ENCODE results near the gene IMMT. TPM values are rescaled to one million over a fixed set of nuclear protein-coding genes. Genes with fewer than 3 reads are reported as not detected.

IMMT gene
- total RNA-seq, 2 experiments from 2014 or later = 144 to 147 TPM

DNA sequence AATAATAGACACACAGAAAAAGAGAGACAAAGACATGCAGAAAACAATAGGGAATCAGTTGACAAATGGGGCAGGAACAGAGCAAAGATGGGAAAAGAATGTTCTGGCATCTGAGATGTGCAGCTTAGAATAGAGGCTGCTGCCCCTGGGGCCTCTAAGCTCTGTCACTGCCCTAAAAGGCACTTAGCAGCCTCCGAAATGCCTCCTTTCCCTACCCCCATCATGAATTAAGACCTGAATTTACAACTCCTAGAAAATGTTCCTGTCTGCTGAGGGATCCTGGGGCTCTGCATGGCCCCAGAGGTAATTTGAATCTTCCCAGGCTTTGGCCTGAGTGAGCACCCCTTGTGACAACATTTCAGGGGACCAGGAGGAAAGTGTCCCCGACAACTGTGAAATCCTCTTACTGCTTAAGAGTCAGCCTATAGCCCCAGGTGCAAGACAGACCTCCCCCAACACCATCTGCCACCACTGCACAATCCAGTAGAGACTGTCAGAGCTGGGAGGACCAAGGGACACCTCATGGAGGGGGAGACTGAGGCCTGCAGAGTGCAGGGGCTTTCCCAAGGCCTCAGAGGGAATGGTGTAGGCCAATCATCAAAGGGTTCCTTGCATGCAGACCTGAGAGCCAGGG lies 28.8 kb upstream of the IMMT start:
- Mint-ChIP-seq H3K4me1 (peaks cover 30% of the 10 kb centered on the region), H3K27ac (no peak overlapping the region), H3K27me3 (no peaks in the 10 kb centered on the region), H3K9me3 (no peaks in the 10 kb centered on the region), H3K36me3 (ENCODE audit: low read depth) (no peaks in the 10 kb centered on the region), H3K4me3 (no peak overlapping the region)
- no peak for DNase-seq
- ChIA-PET POLR2A (interaction anchor here (0.8 to 2.0 kb wide), 2 partner anchors 8 to 217 kb away, joined by 3 to 7 read pairs; partner anchors contain the start of gene KDM3A), CTCF (no interaction called here)

DNA sequence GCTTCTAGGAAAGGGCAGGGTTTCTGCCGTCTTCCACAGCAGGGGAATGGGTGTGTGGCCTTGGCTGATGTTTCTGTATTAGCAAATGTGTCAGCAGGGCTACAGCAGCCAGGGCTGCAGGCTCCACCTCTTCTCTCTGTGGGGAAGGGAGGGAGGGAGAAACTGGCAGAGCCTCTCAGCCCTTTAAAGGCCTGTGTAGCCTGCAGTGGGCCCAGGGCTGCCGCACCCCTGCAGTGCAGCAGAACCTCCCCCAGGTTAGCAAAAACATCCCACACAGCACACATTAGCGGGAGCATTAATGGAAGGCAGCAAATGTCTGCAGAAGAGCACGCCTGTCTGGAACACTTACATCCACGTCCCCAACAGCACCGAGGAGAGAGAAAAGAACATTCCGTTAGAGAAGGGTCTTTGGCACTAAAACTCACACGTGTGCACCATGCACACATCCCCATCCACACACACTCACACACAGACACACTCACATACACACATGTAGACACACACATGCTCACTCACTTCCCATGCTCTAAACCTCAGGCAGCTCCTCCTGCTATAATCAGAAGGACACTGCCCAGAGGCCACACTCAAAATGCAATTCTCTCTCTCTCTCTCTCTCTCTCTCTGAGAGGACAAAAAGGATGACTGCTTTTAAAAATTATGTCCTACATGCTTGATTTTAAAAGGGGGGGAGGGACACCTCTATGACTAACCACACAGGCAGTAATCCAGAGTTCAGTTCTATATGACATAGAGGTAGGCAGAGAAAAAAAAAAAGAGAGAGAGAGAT lies 28.1 kb upstream of the IMMT start:
- Mint-ChIP-seq H3K36me3 (ENCODE audit: low read depth) (no peaks in the 10 kb centered on the region), H3K27me3 (no peaks in the 10 kb centered on the region), H3K9me3 (no peaks in the 10 kb centered on the region), H3K27ac (no peak overlapping the region), H3K4me3 (no peak overlapping the region), H3K4me1 (peaks cover 37% of the 10 kb centered on the region)
- no peak for DNase-seq
- ChIA-PET CTCF (interaction anchor here (1.8 to 2.5 kb wide), 2 partner anchors 10 to 149 kb away, joined by 6 read pairs; no protein-coding TSS in a partner anchor), POLR2A (no interaction called here)

DNA sequence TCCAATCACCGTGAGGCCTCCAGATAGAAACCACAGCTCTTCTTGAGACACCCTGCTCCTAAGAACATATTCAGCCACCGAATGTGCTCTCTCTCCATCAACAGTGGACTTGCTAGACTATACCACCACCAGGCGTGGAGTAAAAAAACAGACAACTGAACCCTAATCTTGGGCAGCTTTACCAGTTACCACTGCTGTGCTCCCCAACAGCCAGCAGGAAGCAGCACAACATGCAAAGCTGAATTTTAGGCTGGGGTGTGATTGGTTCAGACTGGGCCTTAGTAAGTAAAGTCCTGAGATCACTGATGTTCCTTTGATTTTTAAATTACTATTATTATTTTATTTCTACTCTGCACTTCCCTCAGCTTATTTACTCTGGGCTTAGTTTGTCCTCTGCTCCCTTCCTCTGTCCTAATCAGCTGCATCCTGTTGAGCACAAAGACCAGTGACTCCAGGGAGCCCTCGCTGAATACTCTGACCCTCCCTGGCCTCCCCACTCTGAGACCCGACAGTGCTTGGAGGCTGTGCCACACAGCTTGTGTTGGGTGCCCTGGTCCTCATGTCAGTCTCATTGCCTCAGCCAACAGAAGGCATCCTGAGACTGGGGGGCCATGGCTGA lies 25.9 kb upstream of the IMMT start:
- POLR2A ChIA-PET = interaction anchor here (1.0 to 1.8 kb wide), 4 partner anchors 151 to 401 kb away, joined by 3 to 11 read pairs (median 5); partner anchors contain the start of gene KDM3A
- Mint-ChIP-seq H3K9me3 (peaks cover 7% of the 10 kb centered on the region), H3K36me3 (ENCODE audit: low read depth) (peaks cover 7% of the 10 kb centered on the region), H3K27ac (no peak overlapping the region), H3K4me3 (no peak overlapping the region), H3K27me3 (no peaks in the 10 kb centered on the region), H3K4me1 (peaks cover 46% of the 10 kb centered on the region)
- peak; percentile 72 for DNase-seq
- CTCF ChIA-PET = interaction anchor here (0.7 to 3.6 kb wide), 34 partner anchors 8 to 401 kb away, joined by 3 to 29 read pairs (median 5); partner anchors contain the start of genes IMMT, KDM3A, MRPL35 and POLR1A

DNA sequence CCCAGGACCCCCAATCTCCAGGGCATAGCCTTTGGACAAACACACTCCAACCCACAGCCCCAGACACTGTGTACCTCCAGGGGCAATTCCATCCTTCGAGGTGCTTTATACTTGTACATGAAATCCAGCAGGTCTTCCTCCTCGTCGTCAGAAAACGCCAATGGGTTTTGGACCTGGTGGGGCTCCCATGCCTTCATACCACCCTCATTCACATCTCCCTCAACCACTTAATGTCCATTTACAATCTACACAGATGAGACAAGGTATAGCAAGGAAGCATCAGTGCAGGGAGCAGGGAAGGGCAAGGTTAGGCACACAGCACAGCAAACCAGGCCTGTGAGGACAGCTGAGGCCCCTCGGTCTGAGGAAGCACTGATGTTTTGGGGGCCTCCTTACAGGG lies 24.6 kb upstream of the IMMT start:
- Mint-ChIP-seq H3K4me1 (peaks cover 34% of the 10 kb centered on the region), H3K27ac (no peak overlapping the region), H3K27me3 (no peaks in the 10 kb centered on the region), H3K4me3 (no peak overlapping the region), H3K9me3 (peaks cover 7% of the 10 kb centered on the region), H3K36me3 (ENCODE audit: low read depth) (peaks cover 7% of the 10 kb centered on the region)
- DNase-seq = no peak
- ChIA-PET CTCF (interaction anchor here (0.6 to 3.6 kb wide), 14 partner anchors 9 to 248 kb away, joined by 3 to 29 read pairs (median 8); partner anchors contain the start of gene MRPL35), POLR2A (interaction anchor here (1.8 kb wide), 1 partner anchor 403 kb away, joined by 6 read pairs; no protein-coding TSS in a partner anchor)

DNA sequence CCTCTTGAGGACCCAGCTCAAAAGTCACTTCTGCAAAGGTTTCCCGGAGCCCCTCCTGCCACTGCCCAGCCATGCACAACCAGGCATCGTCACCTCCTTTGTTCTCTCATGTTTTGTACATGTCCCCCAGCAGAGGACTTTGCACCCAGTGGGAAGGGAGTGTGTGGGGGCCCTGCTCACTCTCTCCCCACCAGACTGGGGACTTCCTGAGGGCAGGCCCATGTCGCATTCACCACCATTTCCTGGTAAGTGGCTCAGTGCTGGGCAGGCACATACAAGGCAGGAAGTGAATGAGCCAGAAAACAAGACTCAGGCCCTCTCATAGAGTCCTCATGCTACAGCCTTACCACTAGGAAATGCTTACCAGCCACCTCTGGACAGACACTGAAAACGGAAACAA lies 22.9 kb upstream of the IMMT start:
- ChIA-PET POLR2A (no interaction called here), CTCF (no interaction called here)
- Mint-ChIP-seq H3K27me3 (no peaks in the 10 kb centered on the region), H3K9me3 (peaks cover 7% of the 10 kb centered on the region), H3K27ac (no peak overlapping the region), H3K4me3 (no peak overlapping the region), H3K4me1 (peaks cover 29% of the 10 kb centered on the region), H3K36me3 (ENCODE audit: low read depth) (peaks cover 23% of the 10 kb centered on the region)
- no peak for DNase-seq

DNA sequence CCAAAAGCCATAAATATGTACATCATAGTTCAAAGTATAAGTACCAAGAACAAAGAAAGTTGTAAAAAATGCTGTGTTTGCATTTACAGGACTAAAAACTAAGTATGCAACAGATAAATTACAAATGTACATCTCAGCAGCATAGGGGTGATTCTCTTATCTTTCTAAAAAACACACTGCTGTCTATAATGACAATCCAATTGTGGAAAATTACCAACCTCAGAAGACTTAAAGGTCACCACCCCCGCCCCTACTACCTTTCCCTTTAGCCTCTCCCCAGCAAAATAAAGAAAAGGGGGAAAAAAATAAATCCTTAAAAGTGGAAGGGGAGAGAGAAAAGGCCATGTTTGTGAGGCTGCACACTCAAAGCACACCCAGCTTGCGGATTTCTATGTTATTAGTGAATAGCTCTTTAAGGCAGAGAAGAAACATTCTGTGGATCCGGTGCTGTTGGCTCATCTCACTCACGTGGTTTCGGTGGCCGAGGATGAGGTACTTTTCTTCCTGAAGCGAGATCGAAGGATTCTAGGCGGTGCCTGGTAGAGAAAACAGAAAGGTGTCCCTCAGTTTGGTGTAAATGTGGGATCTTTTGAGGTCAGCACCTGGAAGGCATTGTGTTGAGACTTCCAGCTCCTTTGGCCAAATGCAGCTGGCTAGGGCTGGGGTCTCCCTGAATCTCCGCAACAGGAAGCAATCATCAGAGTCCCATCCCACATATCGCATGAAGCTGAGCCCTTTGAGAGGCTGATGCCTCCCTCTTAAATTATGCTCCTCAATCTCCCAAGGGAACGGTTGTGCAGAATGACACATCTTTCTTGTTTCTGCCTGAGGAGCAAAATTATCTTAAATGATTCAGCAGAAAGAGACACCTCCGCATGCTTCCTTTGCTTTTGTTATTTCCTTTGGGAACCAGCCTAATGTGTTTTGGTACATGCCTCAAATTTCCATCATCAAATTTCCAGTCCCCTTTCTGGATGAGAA lies 21.6 kb upstream of the IMMT start:
- peaks cover 30% of the 10 kb centered on the region for H3K36me3 Mint-ChIP-seq (ENCODE audit: low read depth)
- no peak for DNase-seq
- no peak overlapping the region for H3K27ac Mint-ChIP-seq
- peaks cover 7% of the 10 kb centered on the region for H3K9me3 Mint-ChIP-seq
- H3K4me1 Mint-ChIP-seq = peaks cover 29% of the 10 kb centered on the region
- POLR2A ChIA-PET = no interaction called here
- no peaks in the 10 kb centered on the region for H3K27me3 Mint-ChIP-seq
- CTCF ChIA-PET = interaction anchor here (1.5 kb wide), 1 partner anchor 16 kb away, joined by 3 read pairs; no protein-coding TSS in a partner anchor
- no peak overlapping the region for H3K4me3 Mint-ChIP-seq

DNA sequence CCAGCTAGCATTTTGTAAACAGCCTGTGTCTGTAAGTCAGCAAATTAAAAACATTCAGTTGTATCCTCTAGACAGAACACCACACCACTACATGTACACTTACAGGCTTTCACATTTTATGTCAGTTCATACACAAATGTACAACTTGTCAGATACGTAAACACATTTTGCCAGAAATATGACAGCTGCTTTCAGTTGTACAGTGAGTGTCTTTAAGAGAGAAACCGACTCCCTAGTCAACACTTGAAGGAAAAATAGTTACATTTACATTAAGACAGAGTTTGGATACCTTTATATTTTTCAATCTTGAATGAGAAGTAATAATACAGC lies 19.2 kb upstream of the IMMT start:
- H3K27ac Mint-ChIP-seq = no peak overlapping the region

DNA sequence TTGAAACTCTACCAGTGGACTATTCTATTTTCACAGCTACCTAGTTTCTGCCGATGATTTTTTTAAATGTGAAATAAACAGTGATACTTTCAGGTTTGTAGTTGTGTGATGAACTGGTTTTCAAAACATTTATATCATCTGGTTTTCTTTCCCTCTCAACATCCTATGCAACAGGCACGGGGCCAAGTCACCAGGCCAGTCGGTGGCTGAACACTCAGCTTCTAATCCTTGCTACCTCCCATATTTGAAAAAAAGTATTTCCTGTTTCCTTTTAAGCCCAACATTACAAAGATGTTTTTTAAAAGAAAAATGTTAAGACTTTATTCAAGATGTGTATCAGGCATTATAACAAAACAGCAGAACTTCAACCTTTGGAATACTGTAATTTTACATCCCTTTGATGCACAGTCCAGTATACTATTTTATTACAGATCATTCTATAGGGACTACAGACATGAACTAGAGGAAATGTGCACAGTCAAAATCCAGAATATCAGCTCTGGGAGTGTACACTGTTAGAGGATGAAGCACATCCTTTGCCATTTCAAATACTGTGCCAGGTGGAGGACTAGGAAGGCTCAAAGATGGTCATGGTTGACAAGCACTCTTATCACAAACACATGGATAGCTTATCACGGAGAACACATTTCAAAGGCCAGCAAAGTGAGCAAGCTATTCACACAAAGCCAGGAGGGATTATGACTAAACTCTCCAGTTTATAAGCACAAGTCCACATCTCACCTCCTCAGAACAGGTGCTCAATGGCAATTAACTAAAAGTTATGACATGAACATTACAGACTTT lies 18.6 kb upstream of the IMMT start:
- DNase-seq = no peak
- CTCF ChIA-PET = interaction anchor here (0.6 to 2.0 kb wide), 5 partner anchors 8 to 681 kb away, joined by 3 to 6 read pairs (median 3); no protein-coding TSS in a partner anchor
- no peak overlapping the region for H3K27ac Mint-ChIP-seq
- H3K27me3 Mint-ChIP-seq = no peaks in the 10 kb centered on the region
- POLR2A ChIA-PET = interaction anchor here (1.5 kb wide), 1 partner anchor 14 kb away, joined by 3 read pairs; no protein-coding TSS in a partner anchor
- H3K36me3 Mint-ChIP-seq (ENCODE audit: low read depth) = peaks cover 55% of the 10 kb centered on the region
- peaks cover 21% of the 10 kb centered on the region for H3K4me1 Mint-ChIP-seq
- H3K4me3 Mint-ChIP-seq = no peak overlapping the region
- H3K9me3 Mint-ChIP-seq = peaks cover 7% of the 10 kb centered on the region

More for the DNA sequence above, 19.2 kb upstream of the IMMT start:
- H3K4me1 Mint-ChIP-seq = peaks cover 22% of the 10 kb centered on the region
- peaks cover 7% of the 10 kb centered on the region for H3K9me3 Mint-ChIP-seq
- no peak for DNase-seq
- ChIA-PET POLR2A (interaction anchor here (1.5 kb wide), 1 partner anchor 15 kb away, joined by 3 read pairs; no protein-coding TSS in a partner anchor), CTCF (interaction anchor here (0.6 to 2.0 kb wide), 4 partner anchors 7 to 682 kb away, joined by 3 to 6 read pairs (median 4); no protein-coding TSS in a partner anchor)
- no peak overlapping the region for H3K4me3 Mint-ChIP-seq
- no peaks in the 10 kb centered on the region for H3K27me3 Mint-ChIP-seq
- H3K36me3 Mint-ChIP-seq (ENCODE audit: low read depth) = peaks cover 52% of the 10 kb centered on the region

DNA sequence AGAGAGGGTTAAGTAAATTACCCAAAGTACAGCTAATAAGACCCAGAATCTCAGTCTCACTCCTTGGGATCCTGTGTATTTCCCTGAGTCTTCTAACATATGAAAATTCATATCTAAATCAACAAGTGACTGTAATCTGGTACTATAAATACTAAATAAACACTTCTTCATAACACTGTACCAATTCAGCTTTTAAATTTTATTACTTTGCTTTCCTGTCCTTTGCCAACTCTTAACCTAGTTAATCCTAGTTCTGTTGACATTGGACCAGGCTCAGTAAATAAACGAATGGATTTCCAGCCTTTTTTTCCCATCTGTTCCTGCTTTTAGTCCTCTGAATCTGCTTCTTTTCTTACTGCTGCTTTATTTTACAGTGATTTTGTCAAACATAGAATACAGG lies 17.8 kb upstream of the IMMT start:
- no peak for DNase-seq
- H3K4me1 Mint-ChIP-seq = peaks cover 16% of the 10 kb centered on the region
- peaks cover 58% of the 10 kb centered on the region for H3K36me3 Mint-ChIP-seq (ENCODE audit: low read depth)
- ChIA-PET POLR2A (interaction anchor here (1.5 kb wide), 1 partner anchor 13 kb away, joined by 3 read pairs; no protein-coding TSS in a partner anchor), CTCF (interaction anchor here (0.7 to 2.0 kb wide), 3 partner anchors 9 to 551 kb away, joined by 3 to 6 read pairs (median 3); no protein-coding TSS in a partner anchor)
- no peak overlapping the region for H3K27ac Mint-ChIP-seq
- H3K4me3 Mint-ChIP-seq = no peak overlapping the region
- H3K9me3 Mint-ChIP-seq = peaks cover 4% of the 10 kb centered on the region
- H3K27me3 Mint-ChIP-seq = no peaks in the 10 kb centered on the region

DNA sequence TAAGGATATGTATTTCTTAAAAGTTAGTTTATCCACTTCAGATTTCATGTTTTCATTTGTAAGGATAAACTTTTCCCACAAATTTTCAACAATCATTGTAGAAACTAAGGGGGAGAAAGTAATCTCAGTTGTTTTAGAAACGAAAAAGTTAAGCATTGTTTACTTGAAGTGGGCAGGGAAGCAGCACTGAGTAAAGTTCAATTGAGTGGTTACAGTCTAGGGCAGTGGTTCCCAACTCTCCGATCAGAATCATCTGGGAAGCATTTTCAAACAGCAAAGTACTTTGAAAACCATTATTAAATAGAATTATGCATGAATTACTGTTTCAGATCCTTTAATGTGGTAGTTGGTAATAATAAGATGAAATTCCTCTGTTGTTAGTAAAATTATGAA lies 16.5 kb upstream of the IMMT start:
- Mint-ChIP-seq H3K4me3 (no peak overlapping the region), H3K9me3 (no peaks in the 10 kb centered on the region), H3K27me3 (no peaks in the 10 kb centered on the region), H3K36me3 (ENCODE audit: low read depth) (peaks cover 63% of the 10 kb centered on the region), H3K4me1 (peaks cover 9% of the 10 kb centered on the region), H3K27ac (no peak overlapping the region)
- POLR2A ChIA-PET = no interaction called here
- CTCF ChIA-PET = interaction anchor here (1.8 kb wide), 1 partner anchor 9 kb away, joined by 5 read pairs; no protein-coding TSS in a partner anchor
- DNase-seq = no peak

DNA sequence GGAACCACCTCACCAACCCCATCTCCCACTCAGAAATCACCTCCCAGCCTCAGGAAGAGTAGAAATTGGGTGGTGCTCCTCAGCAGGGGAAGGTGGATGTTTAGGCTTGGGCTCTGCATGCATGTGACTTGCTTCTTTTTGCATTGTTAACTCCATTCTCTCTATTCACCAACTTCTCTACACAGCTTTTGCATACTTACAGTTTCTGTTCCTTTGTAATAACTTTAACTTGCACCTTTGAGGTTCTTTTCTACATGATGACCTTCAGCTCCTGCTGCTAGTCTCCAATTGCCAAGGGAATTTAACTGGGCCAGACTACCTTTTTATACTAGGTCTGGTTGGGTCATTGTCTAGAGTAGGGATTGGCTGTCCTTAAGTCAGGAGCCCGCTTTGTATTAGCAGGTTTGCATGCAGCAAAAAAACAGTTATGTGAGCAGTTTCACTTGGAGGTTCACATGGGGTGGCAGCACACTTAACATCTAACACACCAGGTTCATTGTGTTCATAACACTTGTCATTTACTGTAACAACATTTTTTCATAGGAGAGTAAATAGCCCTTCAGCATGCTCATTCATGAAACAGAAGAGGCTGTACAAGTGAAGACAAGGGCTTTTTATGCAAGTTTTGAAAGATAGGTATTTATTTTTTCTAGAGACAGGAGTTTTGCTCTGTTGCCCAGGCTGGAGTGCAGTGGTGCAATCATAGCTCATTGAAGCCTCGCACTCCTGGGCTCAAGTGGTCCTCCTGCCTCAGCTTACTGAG lies 16.0 kb upstream of the IMMT start:
- ChIA-PET POLR2A (no interaction called here), CTCF (interaction anchor here (1.8 kb wide), 1 partner anchor 9 kb away, joined by 5 read pairs; no protein-coding TSS in a partner anchor)
- Mint-ChIP-seq H3K9me3 (no peaks in the 10 kb centered on the region), H3K36me3 (ENCODE audit: low read depth) (peaks cover 66% of the 10 kb centered on the region), H3K27ac (no peak overlapping the region), H3K4me3 (no peak overlapping the region), H3K4me1 (peaks cover 7% of the 10 kb centered on the region), H3K27me3 (no peaks in the 10 kb centered on the region)
- DNase-seq = no peak

Measured in activated CD4-positive, alpha-beta memory T cell treated with anti-CD3 and anti-CD28 coated beads, Interleukin-2, amount 10 ng/mL, durations not matched to agents 7 days and 5 days (primary cell).